Posterior cingulate gyrus (tissue), 11 donors: Measurements from ENCODE around the gene RGS6.

ENCODE experiments used
- DNase-seq, 10 donors: peaks; one replicate each; pipeline versions ENCODE4 v3.0.0 to v3.0.0-alpha.2; 2020 to 2021; ENCODE audit warnings: mixed read lengths in 3 of 10
- intact Hi-C: fragments of 100-400 bp; cut with DNase I; formaldehyde crosslinking; loops from one replicate; pipeline ENCODE4 v1.15.1; 2023

The RGS6 gene

DNA sequence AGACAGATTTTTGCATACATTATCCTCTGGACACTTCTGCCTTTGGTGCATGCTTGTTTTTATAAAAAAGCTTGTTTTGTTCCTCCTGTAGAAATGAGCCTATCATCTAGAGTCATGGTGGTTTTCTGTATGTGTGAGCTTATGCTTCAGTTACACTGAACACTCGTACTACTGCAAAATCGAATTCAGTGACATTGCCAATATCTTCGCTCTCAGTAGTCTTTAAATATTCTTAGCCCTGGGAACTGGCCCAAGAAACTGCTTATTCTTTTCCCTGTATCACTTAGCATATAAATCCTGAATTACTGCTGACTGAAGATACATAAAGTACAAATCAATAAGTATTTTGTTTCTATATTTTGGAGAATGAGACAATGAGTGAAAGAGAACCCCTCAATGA is 70.5 kb downstream of the RGS6 start:
- DNase-seq = no peak
- intact Hi-C loops = no loop called here

DNA sequence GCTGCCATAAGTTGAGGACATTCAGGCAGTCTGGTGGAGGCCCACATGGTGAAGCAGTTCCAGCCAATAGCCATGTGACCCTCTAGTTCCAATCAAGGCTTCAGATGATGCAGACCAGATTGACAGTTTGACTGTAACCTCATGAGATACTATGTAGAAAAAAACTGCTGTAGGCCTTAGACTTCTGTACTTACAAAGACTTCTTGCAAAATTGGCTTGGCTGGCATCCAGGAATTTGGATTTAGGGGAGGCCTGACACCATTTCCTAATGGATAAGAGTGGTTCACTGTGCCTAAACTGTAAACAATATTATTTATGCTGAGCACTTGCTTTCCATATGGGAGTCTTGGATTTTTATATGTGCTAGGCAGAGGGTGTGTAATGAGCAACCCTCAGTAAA is 76.4 kb downstream of the RGS6 start:
- intact Hi-C loops = no loop called here
- DNase-seq = no peak

DNA sequence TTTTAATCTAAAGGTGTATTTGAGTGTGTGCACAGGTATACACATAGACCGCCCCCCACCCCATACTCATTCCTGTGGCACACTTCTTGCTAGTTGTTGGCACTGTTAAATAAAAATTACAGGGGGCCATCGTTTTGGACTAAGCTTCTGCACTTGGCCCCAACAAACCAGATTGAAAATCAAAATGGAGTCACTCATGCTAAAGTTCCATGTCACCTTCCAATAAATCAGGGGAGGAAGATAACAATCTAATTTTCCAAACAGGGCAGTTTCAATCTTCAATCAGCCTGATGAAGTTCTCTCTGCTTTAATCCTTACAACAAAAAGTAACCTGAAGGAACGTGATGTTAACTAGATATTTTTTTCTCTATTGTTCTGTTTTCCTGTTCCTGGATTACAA is 78.2 kb downstream of the RGS6 start:
- no peak for DNase-seq
- intact Hi-C loops = no loop called here

DNA sequence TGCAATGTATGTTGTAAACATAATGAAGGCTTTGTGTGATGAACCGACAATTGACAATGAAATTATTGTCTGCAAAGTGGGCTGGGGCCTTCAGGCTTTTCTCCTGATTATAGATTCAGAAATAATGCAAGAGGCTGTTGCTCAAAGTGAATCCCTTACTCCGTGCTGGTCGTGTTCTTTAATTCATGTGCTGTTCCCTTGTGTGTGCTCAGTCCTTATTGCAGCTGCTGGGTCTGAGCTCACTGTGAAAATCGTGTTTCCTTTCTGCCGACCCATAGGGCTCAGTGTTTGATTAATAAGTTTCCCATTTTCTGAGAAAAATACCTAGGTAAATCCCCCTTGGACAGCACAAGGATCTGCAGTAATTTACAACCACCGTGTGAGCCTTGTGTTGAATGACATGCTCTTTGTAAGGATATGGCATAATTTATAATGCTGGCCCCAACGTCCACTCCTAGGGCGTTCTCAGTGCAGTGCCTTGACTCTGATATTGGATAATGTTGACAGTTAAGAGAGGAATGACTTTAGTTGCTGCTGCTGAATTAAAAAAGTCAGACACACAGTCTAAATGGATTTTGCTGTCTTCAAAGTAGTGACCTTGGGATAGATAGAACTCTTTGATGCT is 81.6 kb downstream of the RGS6 start:
- DNase-seq = no peak
- intact Hi-C loops = no loop called here

DNA sequence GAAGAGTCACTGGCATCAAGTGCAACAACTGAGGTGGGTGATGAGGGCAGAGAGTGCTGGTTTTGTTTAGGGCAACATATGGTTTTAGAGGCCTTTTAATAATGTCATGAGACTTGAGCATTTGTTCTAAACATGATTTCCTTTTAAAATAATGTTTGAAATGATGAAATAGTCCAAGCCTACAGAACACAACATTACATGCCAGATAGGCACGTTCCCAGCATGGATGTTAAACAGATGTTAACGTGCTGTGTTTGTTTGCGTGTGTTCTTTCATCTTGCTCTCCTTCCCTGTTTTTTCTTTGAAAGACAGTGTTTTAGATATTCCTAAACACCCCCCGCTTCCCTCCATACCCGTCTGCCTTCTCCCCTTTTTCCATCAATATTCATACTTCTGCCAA is 82.3 kb downstream of the RGS6 start:
- intact Hi-C loops = no loop called here
- DNase-seq = no peak

DNA sequence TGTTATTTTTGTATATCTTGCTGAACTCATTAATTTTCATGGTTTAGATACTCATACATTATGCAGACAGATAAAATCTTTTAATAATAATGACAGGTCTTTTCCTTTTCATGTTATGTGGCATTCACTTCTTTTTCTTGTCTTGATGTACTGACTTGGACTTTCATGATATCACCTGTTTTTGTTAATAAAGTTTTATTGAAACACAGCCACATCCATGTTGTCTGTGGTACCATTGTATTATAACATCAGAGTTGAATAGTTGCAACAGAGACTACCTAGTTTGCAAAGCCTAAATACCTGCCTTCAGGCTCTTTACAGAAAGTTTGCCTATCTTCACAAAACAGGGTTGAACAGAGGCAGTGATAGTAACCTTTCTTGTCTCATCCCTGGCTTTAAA is 85.1 kb downstream of the RGS6 start:
- no peak for DNase-seq
- intact Hi-C loops = no loop called here

DNA sequence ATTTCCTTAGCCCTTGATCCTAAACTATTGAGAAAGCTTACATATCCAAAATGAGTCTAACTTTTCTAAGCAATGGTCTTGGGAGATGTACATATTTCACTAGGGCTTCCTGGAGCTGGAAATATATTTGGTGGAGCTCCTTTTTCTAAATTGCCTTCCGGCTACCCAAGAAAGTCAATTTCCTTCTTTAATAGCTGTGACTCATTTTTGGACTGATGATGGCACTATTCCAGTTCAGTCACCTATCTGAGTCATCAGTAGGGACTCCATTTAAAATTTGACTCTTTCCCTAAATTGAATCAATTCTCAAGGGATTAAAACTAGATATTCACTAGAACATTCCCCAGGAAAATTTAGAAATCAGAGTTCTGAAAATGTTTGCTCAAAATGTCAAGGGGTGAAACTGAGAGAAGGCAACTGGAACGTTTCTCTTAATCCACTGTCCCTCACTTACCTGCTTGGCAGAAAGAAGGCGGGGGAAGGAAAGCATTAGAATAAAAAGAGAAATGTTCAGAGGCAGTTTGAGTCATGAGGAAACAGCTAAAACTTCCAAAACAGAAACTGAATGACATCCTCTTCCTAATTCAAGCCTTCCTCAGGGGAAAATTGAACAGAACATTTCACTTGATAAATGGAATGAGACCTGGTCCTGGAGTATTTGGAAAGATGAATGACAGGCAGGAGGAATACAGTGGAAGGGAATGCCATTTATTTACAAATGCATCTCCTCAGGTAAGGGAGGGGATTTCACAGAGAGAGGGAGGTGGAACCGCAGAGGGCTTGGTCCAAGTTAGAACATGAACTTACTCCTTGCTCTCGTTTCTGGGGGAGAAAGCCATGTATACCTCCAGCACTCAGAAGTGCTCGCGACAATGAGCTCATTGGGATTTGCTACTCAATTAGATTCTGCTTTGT is 91.2 kb downstream of the RGS6 start:
- intact Hi-C loops = no loop called here
- no peak for DNase-seq

DNA sequence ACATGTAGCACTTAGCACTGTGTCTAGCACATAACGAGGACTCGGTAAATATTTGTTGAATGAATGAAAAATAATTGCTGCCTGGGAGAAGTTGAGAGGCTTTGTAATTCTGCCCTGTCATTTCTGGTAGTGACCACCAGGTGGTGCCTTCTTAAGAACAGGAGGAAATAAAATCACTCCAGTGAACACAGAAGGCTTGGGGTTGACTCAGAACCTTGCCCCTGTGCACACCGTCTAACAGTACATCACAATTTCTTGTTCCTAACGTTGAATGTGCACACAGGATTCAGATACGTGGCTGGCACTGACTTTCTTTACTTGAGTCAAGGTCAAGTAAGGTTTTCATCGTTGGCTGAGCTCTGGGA is 91.8 kb downstream of the RGS6 start:
- intact Hi-C loops = no loop called here
- no peak for DNase-seq

DNA sequence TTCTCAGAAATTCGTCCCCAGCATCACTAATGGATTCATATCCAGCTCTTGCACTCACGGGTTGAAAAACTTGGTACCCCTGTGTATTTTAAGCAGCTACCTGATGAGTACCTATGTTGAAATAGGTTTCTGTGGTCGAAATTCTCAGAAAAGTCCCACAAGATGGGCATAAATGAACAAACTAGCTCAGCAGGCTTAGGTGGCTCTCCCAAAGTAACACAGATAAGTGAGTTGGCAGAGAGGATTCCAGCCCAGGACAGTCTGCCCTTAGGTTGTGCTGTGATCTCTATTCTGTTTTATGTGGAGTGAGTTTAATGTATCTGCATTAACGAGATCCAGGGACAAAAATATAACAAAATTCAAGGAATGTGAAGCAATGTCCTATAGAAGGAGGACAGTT is 92.3 kb downstream of the RGS6 start:
- no peak for DNase-seq
- intact Hi-C loops = no loop called here

DNA sequence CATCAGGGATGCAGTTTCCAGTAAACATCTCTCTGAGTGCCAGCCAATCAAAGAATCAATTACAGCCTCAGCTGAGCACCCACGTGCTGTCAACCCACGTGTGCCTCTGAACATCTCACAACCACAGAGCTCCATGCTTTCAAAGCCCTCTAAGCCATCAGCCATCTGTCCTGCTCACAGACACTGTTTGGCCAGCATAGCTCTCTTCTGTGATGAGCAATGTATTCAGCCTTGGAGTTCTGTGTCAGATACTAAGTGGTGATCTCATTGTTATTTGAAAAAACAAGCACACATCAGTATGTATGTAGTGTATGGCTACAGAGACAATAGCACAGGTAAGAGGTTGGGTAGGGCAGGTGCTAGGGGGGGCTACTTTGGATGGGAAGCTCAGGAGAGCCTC is 94.3 kb downstream of the RGS6 start:
- no peak for DNase-seq
- intact Hi-C loops = no loop called here

DNA sequence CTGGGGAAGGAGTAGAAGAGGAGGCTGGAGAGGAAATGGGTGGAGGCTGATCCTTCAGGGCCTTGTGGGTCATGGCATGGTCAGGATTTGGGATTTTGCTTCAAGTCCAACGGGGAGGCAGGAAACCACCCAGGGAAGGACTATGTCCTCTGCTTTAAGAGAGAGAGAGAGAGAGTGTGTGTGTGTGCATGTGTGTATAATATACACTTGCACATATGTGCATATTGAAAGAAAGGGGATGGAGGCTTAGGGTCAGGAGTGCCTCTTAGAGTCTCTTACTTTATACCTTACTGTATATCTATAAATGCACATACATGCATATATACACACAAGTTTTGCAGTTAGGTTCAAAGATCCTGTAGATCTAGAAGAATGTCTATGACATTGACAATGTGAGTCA is 94.8 kb downstream of the RGS6 start:
- intact Hi-C loops = no loop called here
- DNase-seq = no peak

DNA sequence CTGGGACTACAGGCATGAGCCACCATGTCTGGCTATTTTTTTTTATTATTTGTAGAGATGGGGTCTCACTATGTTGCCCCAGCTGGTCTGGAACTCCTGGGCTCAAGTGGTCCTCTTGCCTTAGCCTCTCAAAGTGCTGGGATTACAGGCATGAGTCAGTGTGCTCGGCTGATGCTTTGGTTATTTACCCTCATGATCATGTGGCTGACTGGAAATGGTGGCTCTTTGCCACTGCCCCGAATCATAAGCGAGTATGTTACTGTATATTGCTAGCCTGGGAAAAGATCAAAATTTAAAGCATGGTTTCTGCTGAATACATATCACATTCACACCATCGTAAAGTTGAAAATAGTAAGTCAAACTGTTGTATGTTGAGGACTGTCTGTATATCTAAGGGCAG is 101.1 kb downstream of the RGS6 start:
- intact Hi-C loops = no loop called here
- no peak for DNase-seq

DNA sequence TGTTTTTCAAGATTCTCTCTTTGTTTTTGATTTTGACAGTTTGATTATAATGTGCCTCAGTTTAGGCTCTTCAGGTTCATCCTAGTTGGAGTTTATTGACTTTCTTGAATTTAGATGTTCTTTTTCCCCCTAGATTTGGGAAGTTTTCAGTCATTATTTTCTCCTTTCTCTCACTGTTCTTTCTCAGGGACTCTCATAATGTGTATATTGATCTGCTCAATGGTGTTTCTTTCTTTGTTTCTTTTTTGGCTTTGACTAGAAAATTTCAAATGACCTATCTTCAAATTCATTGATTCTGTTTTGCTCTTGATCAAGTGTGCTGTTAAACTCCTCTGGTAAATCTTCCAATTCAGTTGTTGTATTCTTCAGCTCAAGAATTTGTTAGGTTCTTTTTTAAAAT is 108.3 kb downstream of the RGS6 start:
- intact Hi-C loops = no loop called here
- no peak for DNase-seq

DNA sequence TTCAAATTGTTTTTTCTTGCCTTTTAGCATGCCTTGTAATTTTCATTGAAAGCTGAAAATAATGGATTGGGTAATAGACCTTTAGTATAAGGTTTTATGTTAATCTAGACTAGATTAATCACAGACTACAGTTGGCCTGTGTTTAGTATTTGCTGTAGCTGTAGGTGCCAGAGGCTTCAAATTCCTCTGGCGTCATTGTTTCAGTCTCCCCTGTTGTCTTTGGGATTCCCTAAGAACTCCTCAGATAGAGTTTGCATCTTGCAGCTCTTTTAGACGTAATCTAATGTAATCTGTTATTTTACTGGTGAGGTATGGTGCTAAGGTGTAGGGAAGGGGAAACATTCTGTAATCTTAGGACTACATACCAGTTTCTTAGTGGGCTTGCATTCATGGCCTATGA is 113.0 kb downstream of the RGS6 start:
- intact Hi-C loops = no loop called here
- no peak for DNase-seq

DNA sequence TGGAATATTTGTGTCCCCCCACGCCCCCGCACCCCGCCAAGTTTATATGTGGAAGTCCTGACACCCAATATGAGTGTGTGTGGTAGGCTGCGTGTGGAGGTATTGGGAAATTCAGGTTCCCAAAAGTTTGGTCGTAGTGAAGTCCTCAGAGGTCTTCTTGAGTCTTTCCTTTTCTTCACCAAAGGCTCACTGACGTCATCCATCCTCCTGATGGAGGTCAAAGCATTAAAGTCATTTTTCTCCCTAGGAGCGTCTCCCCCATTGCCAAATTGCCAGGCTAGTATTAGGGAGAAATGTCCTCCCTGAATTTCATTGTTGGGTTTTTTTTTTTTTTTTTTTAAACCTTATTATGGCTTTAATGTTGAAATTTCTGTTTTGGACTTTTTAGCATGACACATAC is 113.7 kb downstream of the RGS6 start:
- no peak for DNase-seq
- intact Hi-C loops = no loop called here

DNA sequence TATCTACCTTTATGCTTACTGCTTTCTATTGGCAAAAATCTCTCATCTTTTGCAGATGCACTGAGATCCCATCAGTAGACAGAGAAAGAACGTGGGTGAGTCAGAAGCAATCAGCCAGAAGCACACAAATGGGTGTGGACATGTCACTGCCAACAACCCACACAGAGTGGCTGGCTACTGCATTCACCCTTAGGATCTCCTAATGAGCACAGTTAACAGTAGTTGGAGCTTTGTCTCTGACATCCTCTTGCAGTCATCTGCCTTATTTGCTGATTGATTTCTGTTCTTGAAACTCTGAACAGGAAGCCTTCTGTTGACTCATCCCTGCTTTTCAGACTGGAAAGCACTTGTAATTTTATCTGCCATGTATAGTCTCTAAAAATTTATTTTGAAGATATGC is 117.2 kb downstream of the RGS6 start:
- DNase-seq = no peak
- intact Hi-C loops = no loop called here

DNA sequence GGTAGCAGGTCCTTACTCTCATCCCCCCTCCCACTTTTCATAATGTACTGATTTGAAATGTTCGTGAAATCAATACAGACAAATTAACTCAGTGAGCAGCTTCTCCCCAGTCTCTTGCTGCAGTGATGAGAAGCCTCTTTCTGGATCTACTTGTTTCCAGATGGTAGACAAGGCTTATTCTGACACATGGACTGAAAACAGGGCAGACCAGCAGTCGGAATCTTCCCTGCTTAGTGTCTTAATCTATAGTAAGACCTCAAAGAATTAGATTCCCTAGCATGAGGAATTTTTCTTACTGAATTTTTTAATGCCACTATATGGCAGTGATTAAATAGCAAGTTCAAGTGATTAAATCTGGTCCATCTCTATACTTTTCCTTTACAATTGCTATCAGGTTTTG is 120.1 kb downstream of the RGS6 start:
- intact Hi-C loops = no loop called here
- DNase-seq = no peak

DNA sequence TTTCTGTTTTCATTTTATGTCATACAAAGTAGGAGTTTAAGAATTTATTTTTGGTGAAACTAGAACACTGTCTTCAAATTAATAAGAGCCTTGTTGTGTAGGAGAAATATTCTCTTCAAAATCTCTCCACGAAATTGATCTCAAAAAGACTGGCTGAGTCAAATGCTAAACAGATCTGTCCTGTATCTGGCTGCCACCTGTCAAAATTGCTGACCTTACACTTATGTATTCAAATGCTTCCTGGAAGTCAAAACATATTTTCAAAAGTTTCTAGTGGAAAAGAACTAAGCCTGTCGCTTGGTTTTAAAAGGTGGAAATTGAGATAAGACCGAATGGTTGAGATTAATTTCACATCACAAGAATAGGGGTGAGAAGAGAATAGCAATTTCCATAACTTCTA is 121.4 kb downstream of the RGS6 start:
- intact Hi-C loops = no loop called here
- DNase-seq = no peak

DNA sequence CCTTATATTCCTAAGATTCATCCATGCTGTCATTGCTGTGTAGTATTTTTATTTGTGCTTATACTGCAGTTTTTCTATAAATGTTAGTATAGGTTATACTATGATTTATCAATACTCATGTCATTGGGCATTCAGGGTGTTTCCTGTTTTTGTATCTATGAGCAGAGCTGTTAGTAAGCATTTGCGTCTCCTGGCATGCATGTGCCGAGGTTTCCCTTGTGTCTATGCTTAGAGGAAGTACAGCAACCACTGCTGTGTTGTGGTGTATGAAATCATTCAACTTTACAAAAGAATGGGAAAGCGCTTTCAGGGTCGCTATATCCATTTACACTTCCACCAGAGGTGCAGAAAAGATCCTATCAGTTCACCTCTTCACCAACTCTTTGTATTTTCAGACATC is 122.7 kb downstream of the RGS6 start:
- DNase-seq = no peak
- intact Hi-C loops = no loop called here

DNA sequence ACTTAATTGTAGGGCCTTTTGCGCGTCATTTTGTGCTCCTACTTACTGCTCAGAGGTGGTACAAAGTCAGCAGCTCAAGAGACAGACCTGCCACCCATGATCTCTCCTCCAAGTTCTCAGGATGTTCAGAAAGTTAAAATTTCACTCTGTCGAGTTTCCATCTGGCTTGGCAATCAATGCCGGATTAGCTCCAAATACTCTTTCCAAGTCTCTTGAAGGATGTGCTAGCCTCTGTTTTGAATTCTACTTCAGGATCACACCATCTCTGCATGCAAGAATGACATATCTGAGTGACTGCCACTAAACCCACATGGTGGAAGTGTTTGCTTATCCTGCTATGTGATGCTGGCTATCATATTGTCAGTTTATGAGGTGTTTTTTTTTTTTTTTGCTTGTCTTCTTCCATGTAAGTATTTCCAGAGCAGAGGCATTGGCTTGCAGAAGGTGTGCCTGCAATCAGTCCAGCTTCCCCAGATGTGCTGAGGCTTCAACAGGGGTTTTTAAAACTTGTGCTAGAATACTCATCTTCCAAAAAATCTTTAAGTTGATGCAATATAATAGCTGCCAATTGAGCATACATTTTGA is 125.6 kb downstream of the RGS6 start:
- intact Hi-C loops = no loop called here
- DNase-seq = no peak

DNA sequence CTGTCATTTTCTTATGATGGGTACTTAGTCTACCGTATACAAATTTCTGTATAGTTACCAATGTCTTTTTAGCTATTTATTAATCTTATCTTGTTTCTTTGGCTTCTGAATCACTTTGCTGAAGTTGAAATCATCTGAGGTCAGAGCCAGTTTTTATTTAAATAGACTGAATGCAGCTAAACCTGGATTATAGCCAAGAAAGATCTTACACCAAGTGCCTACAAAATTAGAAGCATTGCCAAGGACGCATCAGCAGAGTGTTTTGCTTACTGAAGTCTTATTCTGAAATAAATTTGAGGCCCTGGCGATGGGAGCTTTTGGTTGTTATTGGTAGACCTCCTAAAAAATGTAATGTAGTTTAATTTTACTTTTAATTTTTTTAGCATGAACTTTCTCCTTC is 128.2 kb downstream of the RGS6 start:
- intact Hi-C loops = no loop called here
- DNase-seq = no peak

DNA sequence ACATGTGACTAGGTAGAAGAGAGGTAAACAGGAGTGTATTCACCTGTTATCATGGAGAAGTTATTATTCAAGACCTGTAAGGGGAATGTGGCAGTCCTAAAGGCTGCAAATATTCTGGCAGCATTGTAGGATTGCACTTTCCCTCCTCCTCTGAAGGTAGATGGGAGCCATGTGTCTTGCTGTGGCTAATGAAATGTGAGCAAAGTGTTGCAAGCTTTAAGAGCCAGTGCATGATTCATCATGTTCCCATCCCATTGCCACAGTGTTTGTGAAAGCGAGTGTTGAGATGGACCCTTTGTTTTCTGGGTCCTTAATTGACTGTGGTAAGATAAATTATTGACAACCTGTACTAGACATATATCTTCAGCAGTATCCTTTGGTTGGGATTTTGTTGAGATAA is 128.7 kb downstream of the RGS6 start:
- no peak for DNase-seq
- intact Hi-C loops = no loop called here
